Hematopoietic multipotent progenitor cell treated with erythropoietin and hydrocortisone succinate and interleukin-3 and kit ligand, for 4 days (in vitro differentiated cells): ENCODE results near the gene FGF11.
"Not testable (repeated sequence)": the region's sequence is repeated elsewhere in the genome, so short reads cannot be mapped to it uniquely, and the experiment has no call there.

ENCODE experiments used
- DNase-seq: peaks from one replicate; pipeline ENCODE4 v3.0.0-alpha.2; 2015

Gene FGF11

GRCh38 chr17:7481842-7482741 is 42.8 kb downstream of the FGF11 start:
- not testable (repeated sequence) for DNase-seq

DNA sequence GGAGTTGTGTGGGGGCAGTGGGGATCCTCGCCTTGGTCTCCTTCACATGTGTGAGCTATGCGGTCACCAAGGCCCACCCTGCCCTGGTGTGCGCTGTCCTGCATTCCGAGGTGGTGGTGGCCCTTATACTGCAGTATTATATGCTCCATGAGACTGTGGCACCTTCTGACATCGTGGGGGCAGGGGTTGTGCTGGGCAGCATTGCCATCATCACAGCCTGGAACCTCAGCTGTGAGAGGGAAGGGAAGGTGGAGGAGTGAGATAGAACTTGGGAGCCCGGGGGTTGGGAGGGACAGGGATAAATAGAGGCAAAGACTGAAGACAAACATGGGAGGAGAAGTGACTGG is 43.4 kb downstream of the FGF11 start:
- DNase-seq, result peak; percentile 31

GRCh38 chr17:7483255-7484066 is 44.1 kb downstream of the FGF11 start:
- DNase-seq, result peak; percentile 96

DNA sequence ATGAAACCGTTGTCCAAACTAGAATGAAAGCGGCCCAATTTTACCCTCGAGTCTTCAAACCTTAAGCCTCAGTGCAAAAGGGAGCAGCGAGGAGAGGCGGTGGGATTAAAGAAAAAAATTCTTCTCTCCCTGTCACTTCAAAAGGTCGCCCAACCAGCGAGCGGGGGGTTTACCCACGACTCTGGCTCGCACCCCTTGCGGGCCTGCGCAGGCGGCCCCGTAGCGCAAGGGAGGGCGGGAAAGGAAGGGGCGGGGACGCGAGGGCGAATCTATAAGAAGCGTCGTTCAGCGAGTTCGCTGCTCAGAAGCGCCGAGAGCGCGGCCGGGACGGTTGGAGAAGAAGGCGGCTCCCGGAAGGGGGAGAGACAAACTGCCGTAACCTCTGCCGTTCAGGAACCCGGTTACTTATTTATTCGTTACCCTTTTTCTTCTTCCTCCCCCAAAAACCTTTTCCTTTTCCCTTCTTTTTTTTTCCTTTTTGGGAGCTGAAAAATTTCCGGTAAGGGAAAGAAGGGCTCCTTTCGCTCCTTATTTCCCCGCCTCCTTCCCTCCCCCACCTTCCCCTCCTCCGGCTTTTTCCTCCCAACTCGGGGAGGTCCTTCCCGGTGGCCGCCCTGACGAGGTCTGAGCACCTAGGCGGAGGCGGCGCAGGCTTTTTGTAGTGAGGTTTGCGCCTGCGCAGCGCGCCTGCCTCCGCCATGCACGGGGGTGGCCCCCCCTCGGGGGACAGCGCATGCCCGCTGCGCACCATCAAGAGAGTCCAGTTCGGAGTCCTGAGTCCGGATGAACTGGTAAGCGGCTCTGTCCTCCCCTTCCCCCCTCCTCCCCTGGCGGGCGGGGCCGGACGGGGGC is 45.0 kb downstream of the FGF11 start, which contains the start of gene POLR2A:
Gene POLR2A, plus strand, starts transcription at position 300 of the 852 bp plus-strand sequence.
- peak; percentile 98 for DNase-seq

- no peak for DNase-seq
Observed at GRCh38 chr17:7484919-7485377, 45.6 kb downstream of the FGF11 start.

GRCh38 chr17:7486181-7486580 is 46.9 kb downstream of the FGF11 start:
- DNase-seq, result no peak

GRCh38 chr17:7490144-7490543 is 50.8 kb downstream of the FGF11 start:
- DNase-seq, result no peak

DNA sequence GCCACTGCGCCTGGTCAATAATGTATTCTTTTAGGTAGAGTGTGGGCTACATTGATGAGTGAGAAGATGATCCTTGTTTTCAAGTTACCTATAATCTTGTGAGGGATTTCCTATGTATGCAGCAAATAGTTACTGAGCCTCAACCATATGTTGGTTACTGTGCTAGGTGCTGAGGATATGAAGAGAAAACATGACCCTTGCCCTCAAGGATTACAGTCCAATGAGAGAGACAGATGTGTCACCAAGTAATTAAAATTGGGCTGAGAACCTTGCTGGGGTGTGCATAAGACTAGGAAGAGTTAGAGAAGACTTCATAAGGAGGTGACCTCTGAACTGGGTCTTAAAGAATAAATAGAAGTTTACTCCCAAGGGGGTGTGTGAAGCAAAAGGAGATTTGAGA is 52.3 kb downstream of the FGF11 start:
- no peak for DNase-seq

GRCh38 chr17:7493941-7494340 is 54.6 kb downstream of the FGF11 start:
- no peak for DNase-seq
